ENCODE measurements around the gene BBS9. TPM values are rescaled to one million over a fixed set of nuclear protein-coding genes. Genes with fewer than 3 reads are reported as not detected.
"Not testable (repeated sequence)": the region's sequence is repeated elsewhere in the genome, so short reads cannot be mapped to it uniquely, and the experiment has no call there.

BBS9 gene
- total RNA-seq, 1 experiment from 2014 or later = 5.7 TPM

DNA sequence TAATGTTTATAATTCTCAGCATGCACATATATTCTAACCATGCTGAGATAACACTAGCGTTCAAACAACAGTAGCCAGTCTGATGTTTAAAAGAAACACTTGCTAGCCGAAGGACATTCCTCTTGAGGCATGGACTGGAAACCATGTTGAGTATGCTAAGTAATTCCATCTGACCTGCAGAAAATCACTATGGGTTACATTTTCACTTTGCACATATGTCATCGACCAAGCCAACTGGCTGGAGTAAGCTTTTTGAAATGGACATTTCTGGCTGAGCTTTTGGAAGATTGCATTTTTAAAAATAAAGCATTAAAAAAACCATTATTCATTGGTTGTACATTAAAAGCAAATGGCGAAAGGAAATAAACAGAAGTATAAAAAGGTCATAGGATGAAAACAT lies 88.2 kb downstream of the BBS9 start:
- no peak overlapping the region for H3K4me2 ChIP-seq (ENCODE audit: low read length)
- DNase-seq (no peak), ATAC-seq (no peak)
- H3F3A ChIP-seq (ENCODE audit: low read length, unreplicated experiment) = no peaks in the 10 kb centered on the region
- intact Hi-C loops (cut with micrococcal nuclease) = no loop called here
- no peaks in the 10 kb centered on the region for H3K4me1 ChIP-seq (ENCODE audit: insufficient read depth, low read length)
- CTCF ChIA-PET = no interaction called here
- H3K36me3 ChIP-seq (ENCODE audit: low read depth, low read length) = no peaks in the 10 kb centered on the region
- no peaks in the 10 kb centered on the region for H3K79me2 ChIP-seq (ENCODE audit: low read length)
- no peaks in the 10 kb centered on the region for H3K9me2 ChIP-seq (replicated peaks; ENCODE audit: low read length)
- no peaks in the 10 kb centered on the region for H3K27me3 ChIP-seq (ENCODE audit: low read length)
- no peaks in the 10 kb centered on the region for H3K9me3 ChIP-seq (ENCODE audit: low read length)
- H2AFZ ChIP-seq (ENCODE audit: low read length) = no peak overlapping the region
- POLR2A ChIA-PET (ENCODE audit: unreplicated experiment) = no interaction called here
- H3K27ac ChIP-seq (ENCODE audit: low read length) = no peak overlapping the region
- no peaks in the 10 kb centered on the region for H4K20me1 ChIP-seq (ENCODE audit: low read length)
- TF ChIP-seq, protein P1, sequence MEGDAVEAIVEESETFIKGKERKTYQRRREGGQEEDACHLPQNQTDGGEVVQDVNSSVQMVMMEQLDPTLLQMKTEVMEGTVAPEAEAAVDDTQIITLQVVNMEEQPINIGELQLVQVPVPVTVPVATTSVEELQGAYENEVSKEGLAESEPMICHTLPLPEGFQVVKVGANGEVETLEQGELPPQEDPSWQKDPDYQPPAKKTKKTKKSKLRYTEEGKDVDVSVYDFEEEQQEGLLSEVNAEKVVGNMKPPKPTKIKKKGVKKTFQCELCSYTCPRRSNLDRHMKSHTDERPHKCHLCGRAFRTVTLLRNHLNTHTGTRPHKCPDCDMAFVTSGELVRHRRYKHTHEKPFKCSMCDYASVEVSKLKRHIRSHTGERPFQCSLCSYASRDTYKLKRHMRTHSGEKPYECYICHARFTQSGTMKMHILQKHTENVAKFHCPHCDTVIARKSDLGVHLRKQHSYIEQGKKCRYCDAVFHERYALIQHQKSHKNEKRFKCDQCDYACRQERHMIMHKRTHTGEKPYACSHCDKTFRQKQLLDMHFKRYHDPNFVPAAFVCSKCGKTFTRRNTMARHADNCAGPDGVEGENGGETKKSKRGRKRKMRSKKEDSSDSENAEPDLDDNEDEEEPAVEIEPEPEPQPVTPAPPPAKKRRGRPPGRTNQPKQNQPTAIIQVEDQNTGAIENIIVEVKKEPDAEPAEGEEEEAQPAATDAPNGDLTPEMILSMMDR (conservative IDR thresholded peaks at IDR 0.05; ENCODE audit: low read depth, low read length) = no peak
- TF ChIP-seq EZH2 (IDR thresholded peaks at IDR 0.05; ENCODE audit: low read length, unreplicated experiment) = no peak
- no peak for TF ChIP-seq EZH2phosphoT487 (IDR thresholded peaks at IDR 0.05; ENCODE audit: borderline replicate concordance, low read length)
- no peak overlapping the region for H3K9ac ChIP-seq (ENCODE audit: low read length)
- H3K4me3 ChIP-seq (ENCODE audit: low read length) = no peak overlapping the region
- no TSS peak for BruUV-seq (replicated peaks)

GRCh38 chr7:33218841-33219535 lies 89.6 kb downstream of the BBS9 start:
- H3K4me2 ChIP-seq (ENCODE audit: low read length); H3K79me2 ChIP-seq (ENCODE audit: low read length); H3K4me1 ChIP-seq (ENCODE audit: insufficient read depth, low read length); H4K20me1 ChIP-seq (ENCODE audit: low read length); H3K36me3 ChIP-seq (ENCODE audit: low read depth, low read length); H3K27ac ChIP-seq (ENCODE audit: low read length); intact Hi-C loops (cut with micrococcal nuclease); H2AFZ ChIP-seq (ENCODE audit: low read length); H3K4me3 ChIP-seq (ENCODE audit: low read length); CTCF ChIA-PET; DNase-seq; H3K9ac ChIP-seq (ENCODE audit: low read length); BruUV-seq (replicated peaks); H3K9me2 ChIP-seq (replicated peaks; ENCODE audit: low read length); POLR2A ChIA-PET (ENCODE audit: unreplicated experiment); H3K9me3 ChIP-seq (ENCODE audit: low read length); ATAC-seq; H3F3A ChIP-seq (ENCODE audit: low read length, unreplicated experiment); H3K27me3 ChIP-seq (ENCODE audit: low read length): not testable (repeated sequence)

DNA sequence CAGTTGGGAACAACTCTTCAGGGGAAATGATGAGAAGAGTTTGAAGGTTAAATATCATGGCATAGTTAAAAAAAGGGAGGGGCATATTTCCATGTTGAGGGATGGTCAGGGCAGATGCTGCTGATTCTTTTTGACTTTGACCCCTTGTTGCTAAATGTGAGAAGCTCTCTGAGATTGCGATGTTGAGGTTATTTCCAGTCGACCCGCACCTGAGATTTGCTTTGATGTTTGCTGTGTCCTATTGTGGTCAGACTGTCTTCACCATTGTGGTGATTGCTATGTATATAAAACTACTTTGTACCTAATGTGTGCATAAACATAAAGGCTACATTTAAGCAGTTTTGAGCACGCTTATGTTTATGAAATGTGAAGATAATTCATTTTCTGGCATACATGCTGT lies 90.9 kb downstream of the BBS9 start:
- intact Hi-C loops (cut with micrococcal nuclease) = no loop called here
- H3K4me1 ChIP-seq (ENCODE audit: insufficient read depth, low read length) = no peaks in the 10 kb centered on the region
- CTCF ChIA-PET = no interaction called here
- no peak overlapping the region for H2AFZ ChIP-seq (ENCODE audit: low read length)
- no peaks in the 10 kb centered on the region for H3K27me3 ChIP-seq (ENCODE audit: low read length)
- no peaks in the 10 kb centered on the region for H3K9me3 ChIP-seq (ENCODE audit: low read length)
- DNase-seq (no peak), ATAC-seq (no peak)
- H3K9ac ChIP-seq (ENCODE audit: low read length) = no peak overlapping the region
- no peaks in the 10 kb centered on the region for H3K36me3 ChIP-seq (ENCODE audit: low read depth, low read length)
- no peak overlapping the region for H3K4me2 ChIP-seq (ENCODE audit: low read length)
- POLR2A ChIA-PET (ENCODE audit: unreplicated experiment) = no interaction called here
- no peak for TF ChIP-seq EZH2phosphoT487 (IDR thresholded peaks at IDR 0.05; ENCODE audit: borderline replicate concordance, low read length)
- no peak for TF ChIP-seq EZH2 (IDR thresholded peaks at IDR 0.05; ENCODE audit: low read length, unreplicated experiment)
- TF ChIP-seq, protein P1 (conservative IDR thresholded peaks at IDR 0.05; ENCODE audit: low read depth, low read length) = no peak
- no peaks in the 10 kb centered on the region for H4K20me1 ChIP-seq (ENCODE audit: low read length)
- H3F3A ChIP-seq (ENCODE audit: low read length, unreplicated experiment) = no peaks in the 10 kb centered on the region
- no peaks in the 10 kb centered on the region for H3K79me2 ChIP-seq (ENCODE audit: low read length)
- no peak overlapping the region for H3K4me3 ChIP-seq (ENCODE audit: low read length)
- no peaks in the 10 kb centered on the region for H3K9me2 ChIP-seq (replicated peaks; ENCODE audit: low read length)
- H3K27ac ChIP-seq (ENCODE audit: low read length) = no peak overlapping the region
- BruUV-seq (replicated peaks) = no TSS peak
